Coronary artery (tissue), 2 donors: ENCODE data around the gene NEK11.
"Not testable (repeated sequence)": the region's sequence is repeated elsewhere in the genome, so short reads cannot be mapped to it uniquely, and the experiment has no call there.

Experiments used
- DNase-seq: peaks from one replicate; pipeline ENCODE4 v3.0.0-alpha.2; 2017; ENCODE audit warnings: low spot score
- H3K27ac ChIP-seq, 2 donors: fragments of 200-600 bp; sonication (generic); one replicate each; pipeline ENCODE4 v1.5.1; 2016 to 2019
- H3K4me3 ChIP-seq: fragments of 200-600 bp; sonication (generic); 2 replicates; pipeline ENCODE4 v1.5.1; 2016; ENCODE audit warnings: mild to moderate bottlenecking, moderate library complexity
- CTCF ChIP-seq: fragments of 200-600 bp; sonication (generic); IDR thresholded peaks from one replicate; pipeline ENCODE4 v1.5.1; 2019; ENCODE audit warnings: antibody characterized with exemption

The NEK11 gene

GRCh38 chr3:131326307-131326706, 299.6 kb downstream of the NEK11 start:
- DNase-seq: no peak
- Histone ChIP-seq H3K27ac (no peak overlapping the region), H3K4me3 (no peak overlapping the region)
- TF ChIP-seq CTCF: no peak

GRCh38 chr3:131328721-131329120, 302.0 kb downstream of the NEK11 start:
- no peak for DNase-seq
- Histone ChIP-seq H3K4me3 (no peak overlapping the region), H3K27ac (no peak overlapping the region)
- no peak for TF ChIP-seq CTCF

- Histone ChIP-seq H3K27ac (no peak overlapping the region), H3K4me3 (no peak overlapping the region)
- TF ChIP-seq CTCF: no peak
- DNase-seq: no peak
Observed at GRCh38 chr3:131329774-131330173, 303.1 kb downstream of the NEK11 start.

GRCh38 chr3:131331456-131332085, 304.9 kb downstream of the NEK11 start:
- H3K27ac ChIP-seq, DNase-seq, H3K4me3 ChIP-seq: not testable (repeated sequence)

- H3K4me3 ChIP-seq: no peak overlapping the region
- H3K27ac ChIP-seq: no peak overlapping the region
- no peak for TF ChIP-seq CTCF
- no peak for DNase-seq
Observed at GRCh38 chr3:131338948-131339640, 312.4 kb downstream of the NEK11 start.

GRCh38 chr3:131341761-131342160, 315.1 kb downstream of the NEK11 start:
- no peak for TF ChIP-seq CTCF
- Histone ChIP-seq H3K27ac (no peak overlapping the region), H3K4me3 (no peak overlapping the region)
- DNase-seq: no peak

- TF ChIP-seq CTCF: no peak
- DNase-seq: no peak
- Histone ChIP-seq H3K27ac (no peak overlapping the region), H3K4me3 (no peak overlapping the region)
Observed at GRCh38 chr3:131348911-131349310, 322.2 kb downstream of the NEK11 start.
